Panc1 (cell line): ENCODE data around the gene CSNK2A1. TPM values are rescaled to one million over a fixed set of nuclear protein-coding genes. Genes with fewer than 3 reads are reported as not detected.

Experiments
- ATAC-seq: fragments of 200-7000 bp; cut with Tn5 transposase; 2 replicates; pipeline ENCODE4 v1.9.1; 2020; ENCODE audit warnings: mild to moderate bottlenecking, moderate library complexity
- Bru-seq: library from RNA; stranded (reverse); fragments of 400-500 nt; gene quantifications from one replicate; lab custom pipeline; 2021; lab: Mats Ljungman, UMichigan
- BruChase-seq, 2 experiments: library from RNA; stranded (reverse); fragments of 400-500 nt; gene quantifications; one replicate each; lab custom pipeline; 2021; lab: Mats Ljungman, UMichigan
- BruUV-seq: library from RNA; stranded (reverse); fragments of 400-500 nt; replicated peaks from 2 replicates; lab custom pipeline; 2021; lab: Mats Ljungman, UMichigan
- CTCF ChIA-PET: fragments of 300-600 bp; sonication (Branson Sonifier 250); formaldehyde crosslinking; loops from one replicate; lab custom pipeline; 2022; ENCODE audit warnings: antibody characterized with exemption; lab: Charles Lee
- POLR2A ChIA-PET: fragments of 300-600 bp; sonication (Branson Sonifier 250); formaldehyde crosslinking; loops from one replicate; lab custom pipeline; 2022; ENCODE audit warnings: antibody characterized with exemption; lab: Charles Lee
- DNase-seq: peaks from one replicate; pipeline ENCODE4 v3.0.0-alpha.2; 2010; ENCODE audit warnings: low read depth, low spot score
- H3K27ac ChIP-seq: 2 replicates; pipeline ENCODE4 v1.5.1; 2011; ENCODE audit warnings: mild to moderate bottlenecking, low read length, inconsistent platforms
- H3K27me3 ChIP-seq: fragments of 200-500 bp; sonication (Bioruptor generic); 2 replicates; pipeline ENCODE4 v1.6.0; 2014; ENCODE audit warnings: low read length, inconsistent platforms; ENCODE audit not compliant: control insufficient read depth, insufficient read depth
- H3K36me3 ChIP-seq: fragments of 200-500 bp; sonication (Bioruptor generic); 2 replicates; pipeline ENCODE4 v1.5.1; 2014; ENCODE audit warnings: inconsistent platforms, mild to moderate bottlenecking, low read length, moderate library complexity; ENCODE audit not compliant: control insufficient read depth, insufficient read depth
- H3K4me1 ChIP-seq: 2 replicates; pipeline ENCODE4 v1.5.1; 2011; ENCODE audit warnings: inconsistent platforms, mild to moderate bottlenecking, low read length, moderate library complexity; ENCODE audit not compliant: control insufficient read depth, insufficient read depth
- H3K4me3 ChIP-seq, 2 experiments: 2 replicates each; pipeline ENCODE4 v1.5.1; 2011 to 2012; ENCODE audit warnings: low read depth in 2 of 2, low read length in 2 of 2, mild to moderate bottlenecking in 2 of 2, inconsistent platforms in 1 of 2, moderate library complexity in 1 of 2
- H3K9me3 ChIP-seq: fragments of 200-500 bp; sonication (Bioruptor generic); 2 replicates; pipeline ENCODE4 v1.5.1; 2014; ENCODE audit warnings: low read depth, mild to moderate bottlenecking, inconsistent platforms, low read length, moderate library complexity; ENCODE audit not compliant: control insufficient read depth, insufficient read depth
- CTCF ChIP-seq: fragments of 450-650 bp; IDR thresholded peaks from 2 replicates; pipeline ENCODE4 v1.5.1; 2017; ENCODE audit warnings: mild to moderate bottlenecking
- POLR2AphosphoS5 ChIP-seq: IDR thresholded peaks from 2 replicates; pipeline ENCODE4 v1.6.1; 2012; ENCODE audit warnings: mild to moderate bottlenecking, low read depth, low read length, moderate library complexity
- REST ChIP-seq, 2 experiments: IDR thresholded peaks; 2 replicates each; pipeline ENCODE4 v1.6.1; 2011 to 2012; ENCODE audit warnings: low read depth in 2 of 2, control low read depth in 1 of 2, low read length in 1 of 2, mild to moderate bottlenecking in 1 of 2, moderate library complexity in 1 of 2; ENCODE audit not compliant: insufficient read depth in 1 of 2
- SIN3A ChIP-seq: IDR thresholded peaks from 2 replicates; pipeline ENCODE4 v1.6.1; 2012; ENCODE audit warnings: low read depth, mild to moderate bottlenecking, low read length, moderate library complexity, borderline replicate concordance; ENCODE audit not compliant: insufficient read depth
- TCF7L2 ChIP-seq: IDR thresholded peaks from 2 replicates; pipeline ENCODE4 v1.6.1; 2011; ENCODE audit warnings: mild to moderate bottlenecking, low read depth, low read length, inconsistent platforms
- in situ Hi-C: cut with HindIII; loops from 2 replicates; pipeline ENCODE4 v1.10.0; 2016; ENCODE audit warnings: low sequenced_read_pairs, low pct_unique_long_range_greater_than_20kb
- intact Hi-C: fragments of 100-400 bp; cut with micrococcal nuclease; formaldehyde crosslinking; loops from one replicate; pipeline ENCODE4 v1.10.0; 2022; ENCODE audit not compliant: unreplicated experiment
- long read RNA-seq: library from polyadenylated mRNA; unstranded; transcript quantifications from one replicate; pipeline ENCODE4 v2.0.0, GENCODE V29; 2021; ENCODE audit not compliant: unreplicated experiment
- polyA plus RNA-seq: library from polyadenylated mRNA; unstranded; fragments of >200 nt; gene quantifications from one replicate; pipeline ENCODE4 v1.2.1, GENCODE V29; 2012; ENCODE audit warnings: missing spikeins; ENCODE audit not compliant: insufficient read length
- total RNA-seq: library from RNA; stranded (reverse); gene quantifications from one replicate; pipeline ENCODE4 v1.2.1, GENCODE V29; 2021; ENCODE audit not compliant: unreplicated experiment

CSNK2A1 gene
- total RNA-seq, result 191 TPM
- polyA plus RNA-seq, result 90.5 TPM
- Bru-seq, nascent RNA, result percentile 96 among the genes with signal in this experiment
- percentile 94 among the genes with signal in this experiment for BruChase-seq, experiment 1, labeled RNA remaining after a 2-hour chase
- percentile 96 among the genes with signal in this experiment for BruChase-seq, experiment 2, labeled RNA remaining after a 6-hour chase
- long read RNA-seq, full-length matches to known transcripts, result 153 of 202 reads
- long read RNA-seq, partial matches to known transcripts, result 11 of 202 reads
- long read RNA-seq, other reads (novel, unspliced or antisense), result 38 of 202 reads

GRCh38 chr20:543369-544152 is at the start of gene CSNK2A1:
Gene CSNK2A1 (minus strand): TSS chr20:543790. CDS start chr20:508551, 35,239 bp downstream.
- in situ Hi-C loops (no loop called here), intact Hi-C loops (no loop called here)
- H3K27me3 ChIP-seq, result no peaks in the 10 kb centered on the region
- CTCF ChIA-PET, result no interaction called here
- BruUV-seq, result no TSS peak
- ATAC-seq, result peak; percentile 99
- POLR2A ChIA-PET, result no interaction called here
- TF ChIP-seq TCF7L2 (peak; percentile 93), POLR2AphosphoS5 (peak; percentile 87), SIN3A (no peak), REST (IDR thresholded peaks at IDR 0.05; ENCODE audit: insufficient read depth in 1 of 2, low read depth in 2 of 2, low read length in 1 of 2) (no peak), CTCF (no peak)
- H3K4me1 ChIP-seq, result peaks cover 8% of the 10 kb centered on the region; the same call in 1 of the 2 replicates
- peaks cover 17% of the 10 kb centered on the region; the same call in 1 of the 2 replicates for H3K9me3 ChIP-seq
- peaks cover 8% of the 10 kb centered on the region for H3K36me3 ChIP-seq
- DNase-seq, result peak; percentile 95
- H3K27ac ChIP-seq, result peak within 1 kb of the TSS; percentile 97
- peak within 1 kb of the TSS; percentile 80 to 99 for H3K4me3 ChIP-seq

GRCh38 chr20:592506-592905 is 48.9 kb upstream of the CSNK2A1 start:
- POLR2A ChIA-PET, result no interaction called here
- CTCF ChIA-PET, result no interaction called here
- no peaks in the 10 kb centered on the region for H3K9me3 ChIP-seq
- no peak for DNase-seq
- no peak for ATAC-seq
- intact Hi-C loops (no loop called here), in situ Hi-C loops (no loop called here)
- no peaks in the 10 kb centered on the region for H3K27me3 ChIP-seq
- no TSS peak for BruUV-seq
- no peaks in the 10 kb centered on the region for H3K4me1 ChIP-seq
- H3K27ac ChIP-seq, result no peak overlapping the region
- H3K36me3 ChIP-seq, result no peaks in the 10 kb centered on the region
- H3K4me3 ChIP-seq, result no peak overlapping the region
- TF ChIP-seq SIN3A, result no peak
- TF ChIP-seq CTCF, result no peak
- TF ChIP-seq POLR2AphosphoS5, result no peak
- no peak for TF ChIP-seq REST (IDR thresholded peaks at IDR 0.05; ENCODE audit: insufficient read depth in 1 of 2, low read depth in 2 of 2, low read length in 1 of 2)
- TF ChIP-seq TCF7L2, result no peak
